GM19328 (cell line): ENCODE data around the gene CSK.

Experiments used
- ATAC-seq: cut with Tn5 transposase; IDR thresholded peaks from one replicate; pipeline ENCODE4 v1.9.1; 2021; ENCODE audit warnings: mild to moderate bottlenecking, moderate library complexity; ENCODE audit not compliant: unreplicated experiment

CSK gene

DNA sequence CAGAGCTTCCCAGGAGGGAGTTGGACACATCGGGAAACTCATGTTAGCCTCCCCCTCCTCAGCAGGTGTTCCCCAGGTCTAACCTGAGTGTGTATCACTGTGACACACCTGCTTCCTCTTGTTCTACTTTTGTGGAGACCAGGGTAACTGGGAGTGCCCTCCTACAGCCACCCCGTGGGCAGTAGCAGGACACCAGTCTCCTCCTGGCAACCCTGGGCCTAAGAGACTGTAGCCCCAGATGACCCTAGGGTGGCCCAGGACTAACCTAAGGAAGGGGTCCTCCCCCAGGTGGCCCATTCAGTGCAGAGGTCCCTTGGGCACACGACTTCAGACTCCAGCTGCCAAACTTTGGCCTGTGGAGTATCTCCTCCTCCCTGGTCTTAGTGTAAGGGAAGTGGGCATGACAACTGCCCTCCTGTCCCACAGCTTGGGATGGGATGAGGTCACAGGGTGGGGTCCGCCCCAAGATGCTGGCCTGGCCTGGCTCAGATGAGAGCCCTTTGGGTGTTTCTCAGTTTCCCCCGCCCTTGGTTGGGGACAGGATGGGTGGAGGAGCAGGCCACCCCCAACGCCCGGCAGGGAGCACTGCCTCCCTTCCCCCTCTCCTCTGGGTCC, 4.8 kb downstream of the CSK start:
- no peak for ATAC-seq

DNA sequence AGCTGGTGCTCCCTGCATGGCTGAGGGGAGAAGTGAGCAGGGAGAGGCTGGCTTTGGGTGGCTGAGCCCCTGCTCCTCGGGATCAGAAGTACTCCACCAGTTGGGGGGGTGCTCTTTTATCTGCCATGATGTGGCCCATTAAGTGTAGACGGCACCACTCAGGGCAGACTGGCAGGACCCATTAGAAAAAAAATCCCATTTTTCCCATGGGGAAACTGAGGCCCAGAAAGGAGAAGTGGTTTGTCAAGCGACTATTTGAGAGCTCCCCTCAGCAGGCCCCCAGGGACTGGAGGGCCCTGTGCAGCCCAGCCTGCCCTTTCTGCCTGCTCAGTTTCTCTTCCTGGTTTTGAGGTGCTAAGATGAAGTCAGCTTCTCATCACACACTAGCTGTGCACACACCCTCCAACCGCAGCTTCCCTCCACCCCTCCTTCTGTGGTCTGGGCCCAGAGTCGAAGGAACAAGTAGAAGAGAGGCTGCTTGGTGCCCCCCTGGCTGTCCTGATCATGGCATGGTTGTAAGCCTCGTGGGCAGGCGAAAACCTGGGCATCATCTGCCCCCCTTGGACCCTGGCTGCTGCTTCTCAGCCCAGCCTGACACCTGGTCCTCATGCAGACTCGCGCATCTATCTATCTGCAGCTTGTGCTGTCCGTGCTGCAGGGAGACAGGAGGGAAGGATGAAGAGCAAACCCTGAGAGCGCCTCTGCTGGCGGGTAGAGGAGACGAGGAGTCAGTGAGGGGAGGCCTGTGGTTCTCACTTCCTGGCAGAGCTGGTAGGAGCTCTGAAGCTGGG, 5.6 kb downstream of the CSK start:
- ATAC-seq, result peak; percentile 41

DNA sequence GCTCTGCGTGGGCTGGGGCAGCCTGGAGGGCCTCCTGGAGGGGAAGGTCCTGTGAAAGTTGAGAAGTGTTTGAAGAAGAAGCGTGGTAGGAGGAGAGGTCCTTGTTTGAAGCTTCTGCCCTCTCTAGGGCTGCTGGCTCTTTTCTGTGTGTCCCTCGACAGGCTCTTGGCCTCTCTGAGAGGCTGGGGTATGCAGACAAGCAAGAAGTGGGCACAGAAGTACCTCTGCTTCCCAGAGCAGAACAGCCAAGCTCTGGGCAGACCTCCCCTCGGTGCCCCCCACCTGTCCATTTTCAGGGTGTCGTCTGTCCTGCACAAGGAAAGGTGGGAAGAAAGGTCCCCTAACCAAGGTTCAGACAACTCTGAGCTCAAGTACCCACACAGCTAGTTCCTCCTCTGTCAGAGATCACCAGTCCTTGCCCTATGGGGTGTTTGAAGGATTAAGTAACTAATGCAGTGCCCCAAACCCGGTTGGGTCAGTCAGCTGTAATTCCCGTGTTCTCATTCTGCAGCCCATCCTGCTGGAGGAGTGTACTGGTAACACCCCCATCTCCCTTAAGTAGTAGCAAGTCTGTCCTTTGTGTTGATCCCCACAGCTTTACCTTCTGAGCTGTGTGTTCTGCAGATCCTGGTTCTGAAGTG, 6.3 kb downstream of the CSK start:
- no peak for ATAC-seq

DNA sequence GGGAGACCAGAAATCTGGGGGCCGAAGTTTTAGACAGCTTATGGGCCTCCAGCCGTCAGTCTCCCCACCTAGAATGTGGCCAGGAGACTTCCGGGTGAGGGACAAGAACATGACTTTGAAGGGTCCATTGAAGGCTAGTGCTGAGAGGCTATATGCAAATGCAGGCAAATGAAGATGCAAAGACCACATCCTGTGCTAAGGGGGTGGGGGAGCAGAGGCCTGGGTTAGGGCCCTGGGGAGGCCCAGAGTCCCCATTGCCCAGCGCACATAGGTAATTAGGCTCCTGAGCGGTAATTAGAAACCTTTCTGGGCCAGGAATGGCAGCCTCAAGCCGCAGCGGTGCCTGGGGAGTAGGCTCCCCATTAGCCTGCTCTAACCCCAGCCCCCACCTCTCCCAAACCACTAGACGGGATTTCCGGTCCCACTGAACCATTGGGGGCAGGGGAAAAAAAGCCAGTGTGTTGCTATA, 6.8 kb downstream of the CSK start:
- ATAC-seq, result no peak

DNA sequence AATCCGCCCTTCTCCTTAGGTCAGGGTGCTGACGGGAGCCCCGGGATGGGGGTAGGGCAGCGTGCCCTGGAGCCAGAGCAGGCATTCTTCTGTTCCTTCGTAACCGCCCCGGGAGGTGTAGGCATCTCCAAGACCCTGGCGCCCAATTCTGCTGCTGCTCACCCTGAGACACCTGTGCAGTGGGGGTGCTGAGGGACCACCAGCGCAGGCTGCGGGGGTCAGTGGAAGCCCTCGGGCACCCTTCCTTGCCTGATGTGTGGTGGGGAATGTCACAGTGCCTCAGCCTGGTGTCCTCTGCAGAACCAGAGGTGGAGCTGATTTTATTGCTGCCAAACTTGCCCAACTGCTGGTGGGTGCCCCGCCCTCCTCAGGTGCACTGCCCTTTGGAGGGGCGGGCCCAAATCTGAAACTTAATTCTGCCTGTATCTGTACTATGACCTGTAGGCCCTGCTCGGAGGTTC, 7.3 kb downstream of the CSK start:
- no peak for ATAC-seq

DNA sequence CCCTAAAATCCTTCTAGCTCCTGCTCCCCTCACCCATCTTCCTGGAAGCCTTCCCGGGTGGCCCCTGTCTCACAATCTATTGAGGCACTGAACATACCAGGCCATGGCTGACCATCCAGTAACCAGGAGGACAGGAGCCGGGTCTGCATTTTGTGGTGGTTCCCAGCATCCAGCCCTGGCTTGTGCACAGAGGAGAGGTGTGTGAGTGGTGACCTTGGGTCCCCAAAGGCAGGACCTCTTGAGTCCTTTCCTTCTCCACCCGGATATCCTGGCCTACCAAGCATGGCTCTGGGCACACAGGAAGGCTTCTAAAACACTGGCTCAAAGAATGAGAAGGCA, 7.8 kb downstream of the CSK start:
- ATAC-seq, result no peak

DNA sequence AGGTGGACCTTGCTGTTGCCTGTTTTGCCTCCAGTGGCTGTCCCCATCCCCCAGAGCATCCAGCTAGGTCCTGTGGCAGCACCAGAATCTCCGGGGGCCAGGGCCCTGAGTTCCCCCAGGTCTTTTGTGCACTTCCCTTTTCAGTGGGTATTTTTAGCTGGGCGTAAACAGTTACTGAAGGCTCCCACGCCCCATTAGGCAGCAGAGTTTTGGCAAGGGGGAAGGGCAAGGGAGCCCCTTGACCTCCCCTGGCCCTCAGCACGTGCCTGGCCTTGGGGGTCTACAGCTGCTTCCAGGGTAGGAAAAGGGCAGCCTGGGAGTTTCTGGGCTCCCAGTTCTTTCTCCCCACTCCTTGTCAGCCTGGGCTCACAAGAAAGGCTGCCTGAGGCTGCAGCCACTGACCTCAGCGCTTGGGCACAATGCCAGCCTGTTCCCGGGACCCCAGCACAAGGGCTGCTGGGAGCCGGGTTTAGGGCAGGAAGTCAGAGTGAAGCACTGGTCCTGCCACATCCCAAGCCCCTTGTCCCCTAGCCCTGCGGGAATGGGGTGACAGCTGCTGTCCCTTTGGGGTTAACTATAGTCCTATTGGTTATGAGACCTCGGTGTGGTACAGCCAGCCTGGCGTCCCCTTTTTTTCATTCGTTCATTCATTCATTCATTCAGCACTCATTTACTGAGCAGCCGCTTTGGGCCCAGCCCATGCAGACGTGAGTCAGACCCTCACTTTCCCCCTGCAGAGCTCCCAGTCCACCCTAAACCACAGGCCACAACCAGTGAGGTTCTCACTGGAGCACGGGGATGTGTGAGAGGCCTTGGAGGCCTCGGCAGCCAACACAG, 8.4 kb downstream of the CSK start:
- no peak for ATAC-seq

DNA sequence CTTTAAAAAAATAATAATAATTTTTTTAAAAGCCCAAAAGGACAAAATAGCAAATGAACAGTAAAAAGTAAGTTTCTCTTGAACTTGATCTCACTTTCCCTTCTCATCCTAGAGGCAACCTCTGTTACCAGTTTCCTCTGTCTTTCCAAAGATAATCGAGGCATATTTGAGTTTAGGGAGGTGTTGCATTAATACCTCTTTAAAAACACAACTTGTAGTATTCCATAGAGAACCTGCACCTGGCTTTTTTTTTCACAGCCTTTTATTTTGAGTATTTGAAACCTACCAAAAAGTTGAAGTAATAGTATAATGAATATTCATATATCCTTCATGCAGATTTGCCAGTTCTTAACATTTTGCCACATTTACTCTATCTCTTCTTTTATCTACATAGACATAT, 9.1 kb downstream of the CSK start:
- no peak for ATAC-seq

DNA sequence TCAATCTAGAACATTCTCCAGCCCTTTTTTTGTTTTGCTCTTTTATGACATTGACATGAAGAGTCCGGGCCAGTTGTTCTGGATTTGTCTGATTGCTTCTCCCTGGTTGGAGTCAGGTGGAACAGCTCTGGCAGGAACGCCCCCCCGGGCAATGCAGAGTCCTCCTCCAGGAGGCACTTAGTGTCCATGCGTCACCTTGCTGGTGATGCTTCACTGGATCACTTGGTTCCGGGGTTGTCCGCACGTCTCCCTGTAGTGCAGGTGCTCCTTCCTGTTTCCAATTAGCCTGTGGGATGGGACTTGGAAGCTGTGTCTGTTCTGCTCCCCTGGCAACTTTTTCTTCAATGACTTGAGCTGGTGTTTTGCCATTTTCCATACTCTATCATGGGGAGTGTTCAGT, 9.8 kb downstream of the CSK start:
- ATAC-seq, result no peak

DNA sequence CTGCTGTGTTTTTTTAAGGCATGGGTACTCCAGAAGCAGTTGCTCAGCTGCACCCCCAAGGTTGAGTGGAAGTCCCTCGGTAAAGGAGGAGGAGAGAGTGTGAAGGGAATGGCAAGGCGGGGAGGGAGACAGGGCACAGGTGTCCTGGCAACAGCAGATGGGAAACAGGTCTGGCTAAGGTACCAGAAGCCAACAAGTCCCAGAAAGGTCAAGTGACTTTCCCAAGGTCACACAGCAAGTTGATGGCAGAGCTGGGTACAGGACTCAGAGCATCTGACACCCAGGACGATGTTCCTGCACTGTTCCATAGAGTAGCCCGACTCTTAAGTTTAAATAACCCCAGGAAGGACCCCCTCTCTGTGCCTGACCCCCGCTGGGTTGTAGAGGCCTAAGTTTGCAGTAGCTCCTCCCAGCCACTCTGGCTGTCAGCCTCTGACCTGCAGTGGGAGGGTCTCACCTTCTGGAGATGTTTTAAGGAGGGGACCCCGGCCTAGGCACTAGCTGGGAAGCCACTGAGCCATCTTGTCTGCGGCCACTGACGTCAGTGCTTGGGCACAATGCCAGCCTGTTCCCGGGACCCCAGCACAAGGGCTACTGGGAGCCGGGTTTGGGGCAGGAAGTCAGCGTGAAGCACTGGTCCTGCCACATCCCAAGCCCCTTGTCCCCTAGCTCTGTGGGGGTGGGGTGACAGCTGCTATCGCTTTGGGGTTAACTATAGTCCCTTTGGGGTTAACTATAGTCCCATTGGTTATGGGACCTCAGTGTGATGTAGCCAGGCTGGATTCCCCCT, 10.5 kb downstream of the CSK start:
- ATAC-seq, result no peak

DNA sequence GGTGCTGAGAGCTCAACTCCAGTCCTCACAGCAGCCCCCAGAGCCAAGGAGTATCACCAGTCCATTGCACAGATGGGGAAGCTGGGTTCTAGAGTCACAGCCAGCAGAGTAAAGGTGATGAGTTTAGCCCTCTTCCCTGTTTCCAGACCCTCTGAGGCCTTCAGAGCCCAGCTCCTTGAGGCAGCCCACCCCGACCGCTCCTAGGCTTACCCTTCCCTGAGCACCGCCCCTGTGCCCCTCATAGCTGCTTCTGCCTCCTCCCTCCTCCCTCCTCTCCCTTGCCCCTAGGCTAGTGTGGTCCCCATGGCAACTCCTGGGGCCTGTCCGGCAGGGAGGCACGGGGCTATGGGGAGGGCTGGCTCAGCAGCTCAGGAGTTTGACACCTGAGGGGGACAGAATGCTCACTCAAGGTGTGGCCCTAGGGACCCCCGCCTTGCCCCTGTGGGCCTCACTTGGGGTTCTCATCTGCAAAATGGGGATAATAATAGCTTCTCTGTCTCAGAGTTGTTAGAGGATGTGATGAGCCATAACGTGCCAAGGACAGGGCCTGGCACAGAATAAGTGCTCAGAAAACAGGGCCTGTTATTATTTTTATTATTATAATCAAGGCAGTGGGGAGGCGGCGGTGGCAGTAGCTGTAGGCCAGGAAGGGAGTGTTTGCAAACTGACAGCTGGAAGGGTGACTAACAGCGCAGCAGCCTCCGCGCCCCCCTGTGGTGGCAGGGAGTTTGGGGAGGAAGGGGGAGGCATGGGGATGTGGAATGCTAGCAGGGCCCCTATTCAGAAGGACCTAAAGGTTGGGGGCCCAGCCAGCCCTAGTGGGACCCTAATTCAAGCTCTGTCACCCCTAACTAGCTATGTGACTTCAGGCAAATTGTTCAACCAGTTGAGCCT, 11.5 kb downstream of the CSK start:
- ATAC-seq, result no peak

DNA sequence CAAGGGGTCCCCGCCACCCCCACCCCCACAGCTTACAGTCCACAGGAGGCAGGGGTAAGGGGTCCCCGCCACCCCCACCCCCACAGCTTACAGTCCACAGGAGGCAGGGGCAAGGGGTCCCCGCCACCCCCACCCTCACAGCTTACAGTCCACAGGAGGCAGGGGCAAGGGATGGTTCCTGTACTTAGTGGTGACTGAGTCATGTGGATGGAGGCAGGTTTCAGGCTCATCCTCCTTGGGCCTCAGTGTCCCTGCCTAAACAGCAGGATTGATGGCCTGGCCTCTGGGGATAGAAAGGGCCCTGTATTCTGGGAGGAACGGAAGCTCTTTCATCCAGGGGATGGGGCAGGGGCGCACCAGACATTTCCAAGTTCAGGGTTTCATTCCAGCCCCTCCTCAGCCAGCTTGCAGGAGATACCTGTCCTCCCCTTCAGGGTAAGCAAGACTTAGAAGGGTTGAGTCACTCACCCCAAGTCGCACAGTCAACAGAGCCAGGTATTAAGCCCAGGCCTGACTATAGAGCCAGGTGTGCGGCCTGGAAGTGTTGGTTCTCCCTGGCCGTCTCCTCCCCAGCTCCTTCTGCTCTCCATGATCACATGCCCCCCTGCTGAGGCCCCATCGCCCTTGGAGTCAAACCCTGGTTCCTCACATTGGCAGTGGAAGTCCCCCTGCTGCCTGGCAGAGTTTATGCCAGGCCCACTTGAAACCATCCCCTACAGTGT, 12.5 kb downstream of the CSK start:
- ATAC-seq, result no peak

DNA sequence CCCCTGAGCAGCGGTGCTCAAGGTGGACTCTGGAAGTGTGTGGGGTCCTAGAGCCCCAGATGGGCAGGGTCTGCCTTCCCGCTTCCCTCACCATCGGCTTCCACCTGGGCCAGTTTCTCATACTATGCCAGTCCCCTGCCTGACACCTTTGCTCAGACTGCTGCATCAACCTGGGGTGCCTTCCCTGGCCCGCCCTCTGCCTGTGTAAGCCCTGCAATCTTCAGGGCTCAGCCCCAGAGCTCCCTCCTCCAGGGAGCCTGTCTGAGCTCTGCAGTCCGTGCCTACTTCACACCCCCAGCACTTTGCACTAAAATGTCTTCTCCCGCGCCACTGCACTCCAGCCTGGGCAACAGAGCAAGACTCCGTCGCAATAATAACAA, 13.1 kb downstream of the CSK start:
- no peak for ATAC-seq

DNA sequence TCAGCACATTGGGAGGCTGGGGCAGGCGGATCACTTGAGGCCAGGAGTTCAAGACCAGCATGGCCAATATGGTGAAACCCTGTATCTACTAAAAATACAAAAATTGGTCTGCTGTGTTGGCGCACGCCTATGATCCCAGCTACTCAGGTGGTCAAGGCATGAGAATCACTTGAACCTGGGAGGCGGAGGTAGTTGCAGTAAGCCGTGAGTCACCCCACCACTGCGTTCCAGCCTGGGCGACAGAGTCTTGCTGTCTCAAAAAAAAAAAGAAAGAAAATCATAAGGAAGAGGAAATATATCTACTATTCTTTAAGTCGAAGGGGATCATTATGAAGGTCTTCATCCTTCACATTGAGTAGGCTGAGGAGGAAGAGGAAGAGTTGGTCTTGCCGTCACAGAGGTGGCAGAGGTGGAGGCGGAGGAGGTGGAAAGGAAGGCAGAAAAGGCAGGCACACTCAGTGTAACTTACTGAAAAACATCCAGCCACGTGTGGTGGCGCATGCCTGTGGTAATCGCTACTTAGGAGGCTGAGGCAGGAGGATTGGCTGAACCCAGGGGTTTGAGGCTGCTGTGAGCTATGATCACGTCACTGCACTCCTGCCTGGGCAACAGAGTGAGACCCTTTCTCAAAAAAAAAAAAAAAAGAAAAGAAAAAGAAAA, 14.2 kb downstream of the CSK start:
- no peak for ATAC-seq

DNA sequence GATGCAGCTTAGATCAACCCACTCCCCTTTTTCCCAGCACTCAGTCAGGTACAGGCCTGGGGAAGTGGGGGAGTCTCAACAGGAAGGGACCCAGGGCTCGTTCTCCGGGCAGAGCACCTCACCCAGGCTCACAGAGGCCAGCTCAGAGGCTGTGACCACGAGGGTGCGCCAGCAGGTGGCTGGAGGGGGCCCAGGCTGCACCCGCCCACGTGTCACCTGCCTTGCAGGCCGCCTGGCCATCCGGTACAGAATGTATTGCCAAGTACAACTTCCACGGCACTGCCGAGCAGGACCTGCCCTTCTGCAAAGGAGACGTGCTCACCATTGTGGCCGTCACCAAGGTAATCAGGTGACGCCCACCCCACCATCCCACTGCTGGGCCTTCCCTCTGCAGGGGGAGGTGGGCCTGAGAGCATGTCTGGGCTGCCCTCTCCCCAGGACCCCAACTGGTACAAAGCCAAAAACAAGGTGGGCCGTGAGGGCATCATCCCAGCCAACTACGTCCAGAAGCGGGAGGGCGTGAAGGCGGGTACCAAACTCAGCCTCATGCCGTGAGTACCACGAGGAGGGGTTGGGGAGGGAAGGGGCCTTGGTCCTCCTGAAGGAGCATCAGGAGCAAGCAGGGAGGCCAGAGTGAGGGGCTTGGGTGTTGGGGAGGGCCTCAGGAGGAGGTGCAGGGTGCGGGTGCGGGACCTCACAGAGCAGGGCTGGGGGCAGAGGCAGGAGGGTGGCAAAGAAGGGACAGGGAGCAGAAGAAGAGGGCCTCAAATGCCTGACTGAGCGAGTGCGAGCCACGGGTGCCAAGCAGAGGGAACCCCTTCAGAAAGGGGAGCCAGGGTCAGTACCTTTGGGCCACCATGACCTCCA, 16.7 kb downstream of the CSK start:
- no peak for ATAC-seq

DNA sequence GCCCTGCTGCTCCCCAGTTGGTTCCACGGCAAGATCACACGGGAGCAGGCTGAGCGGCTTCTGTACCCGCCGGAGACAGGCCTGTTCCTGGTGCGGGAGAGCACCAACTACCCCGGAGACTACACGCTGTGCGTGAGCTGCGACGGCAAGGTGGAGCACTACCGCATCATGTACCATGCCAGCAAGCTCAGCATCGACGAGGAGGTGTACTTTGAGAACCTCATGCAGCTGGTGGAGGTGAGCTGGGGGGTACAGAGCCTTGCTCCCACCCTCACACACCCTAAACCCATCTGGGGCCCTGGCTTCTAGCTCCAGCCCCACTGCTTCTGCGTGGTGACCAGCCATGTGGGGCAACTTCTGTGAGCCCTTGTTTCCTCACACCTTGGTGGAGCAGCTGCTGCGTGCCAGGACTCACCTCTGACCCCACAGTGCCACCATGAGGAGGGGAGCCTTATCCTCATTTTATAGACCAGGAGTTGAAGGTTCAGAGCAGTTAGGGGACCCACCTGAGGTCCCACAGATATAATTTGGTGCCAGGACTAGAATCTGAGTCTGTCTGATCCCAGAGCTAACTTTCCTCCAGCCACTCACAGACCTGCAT, 17.5 kb downstream of the CSK start:
- no peak for ATAC-seq
